Posterior cingulate gyrus (tissue), 11 donors: ENCODE results near the gene MEF2D.

Experiments
- DNase-seq, 10 donors: peaks; one replicate each; pipeline versions ENCODE4 v3.0.0 to v3.0.0-alpha.2; 2020 to 2021; ENCODE audit warnings: mixed read lengths in 3 of 10
- intact Hi-C: fragments of 100-400 bp; cut with DNase I; formaldehyde crosslinking; loops from one replicate; pipeline ENCODE4 v1.15.1; 2023

Gene MEF2D

GRCh38 chr1:156435545-156436140 lies 64.9 kb downstream of the MEF2D start:
- peak in 2 of 10 donors; percentile 88 to 89 for DNase-seq
- intact Hi-C loops: no loop called here

- intact Hi-C loops: no loop called here
- DNase-seq: no peak
Measured at GRCh38 chr1:156434989-156435544, 65.5 kb downstream of the MEF2D start.

GRCh38 chr1:156433602-156434001 lies 67.0 kb downstream of the MEF2D start:
- DNase-seq: no peak
- intact Hi-C loops: no loop called here

DNA sequence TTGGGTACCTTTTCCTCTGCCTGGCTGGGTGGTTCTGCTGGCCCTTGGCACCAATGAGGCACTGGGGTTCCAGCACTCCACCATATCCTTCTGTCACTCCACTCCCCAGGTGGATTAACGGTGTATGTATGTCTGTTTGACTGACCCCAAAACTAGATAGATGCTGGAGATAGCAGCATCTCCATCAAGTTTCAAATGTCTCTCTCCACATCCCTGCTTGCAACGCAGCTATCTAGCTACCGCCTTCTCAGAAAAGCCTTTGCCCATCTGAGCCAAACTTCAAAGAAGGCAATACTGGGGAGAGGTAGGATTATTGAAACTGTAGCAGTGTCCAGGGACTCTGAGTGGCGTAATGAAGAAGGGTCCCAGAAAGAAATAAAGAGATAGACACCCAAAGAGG lies 67.5 kb downstream of the MEF2D start:
- DNase-seq: no peak
- intact Hi-C loops: no loop called here

DNA sequence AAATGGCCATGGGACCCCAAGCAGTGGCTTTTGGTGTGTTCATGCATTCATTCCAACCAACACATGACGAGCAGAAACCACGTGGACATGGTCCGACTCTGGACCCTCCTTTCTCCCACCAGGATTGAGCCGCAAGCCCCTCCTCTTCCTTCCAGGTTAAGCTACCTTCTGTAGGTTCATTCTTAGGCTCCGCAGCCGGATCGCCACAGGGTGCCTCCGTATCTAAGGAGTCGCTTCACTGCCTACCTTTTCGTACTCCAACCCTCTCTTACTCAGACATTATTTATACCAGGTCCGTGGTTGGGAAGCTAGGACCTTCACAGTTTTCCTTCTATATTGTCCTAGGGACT lies 67.9 kb downstream of the MEF2D start:
- no peak for DNase-seq
- intact Hi-C loops: no loop called here

DNA sequence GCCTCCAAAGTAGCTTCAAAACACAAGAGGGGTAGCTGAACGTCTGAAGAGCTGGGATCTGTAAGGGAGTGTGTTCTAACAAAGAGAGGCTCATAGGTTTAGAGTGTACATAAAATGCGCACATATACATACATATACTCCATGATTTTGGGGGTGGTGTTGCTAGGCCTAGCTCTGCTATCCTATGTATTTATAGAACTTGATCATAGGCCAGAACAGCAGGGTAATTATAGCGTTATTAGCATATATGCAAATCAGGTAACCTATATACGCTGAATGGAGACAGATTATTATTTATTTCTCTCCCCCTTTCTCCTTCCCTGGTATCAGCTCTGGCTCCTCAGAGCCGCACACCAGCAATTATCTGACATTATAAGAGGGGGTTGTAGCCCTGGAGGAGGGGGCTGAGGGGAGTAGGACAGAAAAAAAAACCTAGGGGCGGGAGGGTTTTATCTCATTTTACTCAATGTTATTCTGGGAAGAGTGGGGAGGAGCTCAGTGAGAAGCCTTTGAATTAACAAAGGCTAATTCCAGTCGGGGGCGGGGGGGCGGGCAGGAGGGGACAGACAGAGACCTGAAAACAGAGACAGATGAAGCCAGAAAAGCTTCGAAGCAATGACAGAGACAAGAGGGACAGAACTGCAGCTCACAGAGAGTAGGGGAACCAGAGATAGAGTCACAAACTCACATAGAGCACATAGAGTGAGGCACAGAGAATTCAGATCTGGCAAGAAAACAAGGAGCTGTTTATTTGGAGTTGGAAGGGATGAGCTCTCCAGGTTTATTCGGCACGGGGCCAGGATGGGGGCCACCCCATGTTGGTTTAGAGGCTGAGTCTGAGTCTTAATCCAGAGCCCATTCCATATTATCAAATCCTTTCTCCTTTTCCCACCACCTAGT lies 68.6 kb downstream of the MEF2D start:
- intact Hi-C loops: no loop called here
- DNase-seq: no peak

GRCh38 chr1:156431366-156431765 lies 69.2 kb downstream of the MEF2D start:
- intact Hi-C loops: no loop called here
- DNase-seq: no peak

GRCh38 chr1:156430866-156431265 lies 69.7 kb downstream of the MEF2D start:
- no peak for DNase-seq
- intact Hi-C loops: no loop called here

DNA sequence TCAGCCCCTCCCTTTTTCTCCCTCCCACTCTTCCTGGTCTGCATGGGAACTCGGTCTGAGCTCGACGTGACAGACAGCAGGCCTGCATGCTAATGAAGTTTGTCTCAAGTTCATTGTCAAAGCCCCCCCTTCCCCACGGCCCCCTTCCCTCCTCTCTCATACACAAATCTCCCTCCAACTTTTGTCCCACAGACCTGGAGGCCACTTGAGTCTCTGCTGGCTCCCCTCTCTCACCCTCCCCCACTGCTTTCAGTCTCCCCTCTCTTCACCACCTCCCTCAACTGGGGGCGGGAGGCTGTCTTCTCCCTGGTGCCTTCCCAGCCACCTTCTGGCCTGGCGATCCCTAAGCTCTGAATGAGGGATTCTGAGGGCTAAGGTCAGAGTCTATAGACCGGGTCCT lies 70.3 kb downstream of the MEF2D start:
- intact Hi-C loops: no loop called here
- DNase-seq: peak in 1 of 10 donors; percentile 70

DNA sequence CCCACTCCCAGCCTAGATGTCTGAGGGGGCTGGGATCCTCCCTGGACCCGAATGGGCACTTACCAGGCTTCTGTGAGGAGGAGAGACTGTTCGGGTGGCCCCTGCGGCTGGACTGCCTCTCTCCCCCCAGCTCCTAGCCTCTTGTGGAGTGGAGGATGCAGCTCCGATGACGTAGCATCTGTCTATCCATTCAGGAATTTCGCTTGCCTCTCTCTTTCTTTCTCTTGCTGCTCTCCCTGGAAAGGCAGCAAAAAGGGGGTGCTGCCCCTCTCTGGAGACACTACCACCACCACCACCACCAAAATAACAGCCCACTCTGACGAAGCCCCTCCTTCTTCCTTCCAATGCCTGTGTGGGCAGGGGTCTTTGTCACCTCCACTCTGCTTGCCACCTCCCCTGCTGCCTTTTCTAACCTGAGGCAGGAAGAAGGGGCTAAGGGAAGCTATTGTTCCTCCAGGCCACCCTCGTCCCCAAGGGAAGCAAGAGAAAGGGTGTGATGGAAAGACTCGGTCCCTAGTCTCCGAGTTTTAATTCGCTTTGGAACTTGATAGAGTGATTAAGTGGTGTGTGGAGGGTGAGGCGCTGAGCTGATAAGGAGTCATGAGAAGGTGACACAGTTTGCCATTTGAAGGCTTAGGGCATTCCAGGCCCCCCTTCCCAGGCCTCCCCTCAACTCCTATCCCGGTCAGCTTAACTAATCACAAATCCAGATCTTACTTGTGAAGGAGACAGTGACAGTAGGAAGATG lies 71.1 kb downstream of the MEF2D start:
- peak in 7 of 10 donors; percentile 27 to 94 (median 72) for DNase-seq
- intact Hi-C loops: no loop called here

- intact Hi-C loops: no loop called here
- peak in 1 of 10 donors; percentile 57 for DNase-seq
Measured at GRCh38 chr1:156428746-156429288, 71.8 kb downstream of the MEF2D start.

GRCh38 chr1:156427957-156428356 lies 72.6 kb downstream of the MEF2D start:
- intact Hi-C loops: no loop called here
- peak in 2 of 10 donors; percentile 47 to 80 for DNase-seq

GRCh38 chr1:156425943-156426342 lies 74.6 kb downstream of the MEF2D start:
- peak in 1 of 10 donors; percentile 16 for DNase-seq
- intact Hi-C loops: no loop called here

GRCh38 chr1:156424806-156425432 lies 75.7 kb downstream of the MEF2D start:
- intact Hi-C loops: no loop called here
- DNase-seq: no peak

GRCh38 chr1:156423422-156424352 lies 76.9 kb downstream of the MEF2D start:
- peak in 1 of 10 donors; percentile 18 for DNase-seq
- intact Hi-C loops: no loop called here

- intact Hi-C loops: no loop called here
Measured at GRCh38 chr1:156422602-156423091, 77.9 kb downstream of the MEF2D start.

GRCh38 chr1:156421939-156422601 lies 78.5 kb downstream of the MEF2D start:
- DNase-seq: peak in 1 of 10 donors; percentile 35
- intact Hi-C loops: no loop called here

More at GRCh38 chr1:156422602-156423091, 77.9 kb downstream of the MEF2D start:
- peak in 1 of 10 donors; percentile 70 for DNase-seq
